ENCODE data around the gene TENM4.

DNA sequence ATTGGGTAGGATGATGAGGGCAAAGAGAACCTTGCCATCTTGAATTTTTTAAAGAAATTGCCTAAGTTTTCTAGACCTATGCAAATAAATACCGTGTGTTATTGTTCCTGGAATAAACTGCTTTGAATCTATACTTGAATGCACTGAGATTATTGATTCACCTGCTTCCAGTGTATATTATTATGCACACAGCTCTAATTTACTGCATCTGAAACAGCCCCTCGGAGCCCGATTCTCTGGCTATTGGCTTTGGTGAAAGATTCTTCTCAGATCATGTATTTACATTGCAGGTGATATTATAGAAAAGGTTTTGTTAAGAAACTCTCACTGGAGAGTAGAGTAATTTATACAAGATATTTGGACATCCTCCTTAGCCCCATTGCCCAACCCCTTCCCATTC lies 254.2 kb downstream of the TENM4 start:
- TF ChIP-seq HDAC2 (IDR thresholded peaks at IDR 0.05), result no peak
- TF ChIP-seq NR2C2 (IDR thresholded peaks at IDR 0.05; ENCODE audit: borderline replicate concordance, control insufficient read depth, insufficient read length, low read depth), result no peak
- TF ChIP-seq NRF1 (conservative IDR thresholded peaks at IDR 0.05; ENCODE audit: low read depth, low read length), result no peak
- no peak for TF ChIP-seq MTA3 (IDR thresholded peaks at IDR 0.05; ENCODE audit: borderline replicate concordance, low read length)
- TF ChIP-seq, protein P1, sequence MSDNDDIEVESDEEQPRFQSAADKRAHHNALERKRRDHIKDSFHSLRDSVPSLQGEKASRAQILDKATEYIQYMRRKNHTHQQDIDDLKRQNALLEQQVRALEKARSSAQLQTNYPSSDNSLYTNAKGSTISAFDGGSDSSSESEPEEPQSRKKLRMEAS (IDR thresholded peaks at IDR 0.05; ENCODE audit: low read depth, low read length), result no peak
- TF ChIP-seq, protein P2, sequence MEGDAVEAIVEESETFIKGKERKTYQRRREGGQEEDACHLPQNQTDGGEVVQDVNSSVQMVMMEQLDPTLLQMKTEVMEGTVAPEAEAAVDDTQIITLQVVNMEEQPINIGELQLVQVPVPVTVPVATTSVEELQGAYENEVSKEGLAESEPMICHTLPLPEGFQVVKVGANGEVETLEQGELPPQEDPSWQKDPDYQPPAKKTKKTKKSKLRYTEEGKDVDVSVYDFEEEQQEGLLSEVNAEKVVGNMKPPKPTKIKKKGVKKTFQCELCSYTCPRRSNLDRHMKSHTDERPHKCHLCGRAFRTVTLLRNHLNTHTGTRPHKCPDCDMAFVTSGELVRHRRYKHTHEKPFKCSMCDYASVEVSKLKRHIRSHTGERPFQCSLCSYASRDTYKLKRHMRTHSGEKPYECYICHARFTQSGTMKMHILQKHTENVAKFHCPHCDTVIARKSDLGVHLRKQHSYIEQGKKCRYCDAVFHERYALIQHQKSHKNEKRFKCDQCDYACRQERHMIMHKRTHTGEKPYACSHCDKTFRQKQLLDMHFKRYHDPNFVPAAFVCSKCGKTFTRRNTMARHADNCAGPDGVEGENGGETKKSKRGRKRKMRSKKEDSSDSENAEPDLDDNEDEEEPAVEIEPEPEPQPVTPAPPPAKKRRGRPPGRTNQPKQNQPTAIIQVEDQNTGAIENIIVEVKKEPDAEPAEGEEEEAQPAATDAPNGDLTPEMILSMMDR (IDR thresholded peaks at IDR 0.05 in 2 of 3, conservative IDR thresholded peaks at IDR 0.05 in 1 of 3; ENCODE audit: control insufficient read depth in 2 of 3, extremely low read depth in 1 of 3, insufficient read depth in 1 of 3, low read depth in 3 of 3, low read length in 3 of 3), result no peak
- TF ChIP-seq MEF2A (IDR thresholded peaks at IDR 0.05; ENCODE audit: insufficient read depth, low read depth, low read length), result no peak
- no peak for TF ChIP-seq KDM1A (IDR thresholded peaks at IDR 0.05; ENCODE audit: borderline replicate concordance)
- TF ChIP-seq, protein P3, sequence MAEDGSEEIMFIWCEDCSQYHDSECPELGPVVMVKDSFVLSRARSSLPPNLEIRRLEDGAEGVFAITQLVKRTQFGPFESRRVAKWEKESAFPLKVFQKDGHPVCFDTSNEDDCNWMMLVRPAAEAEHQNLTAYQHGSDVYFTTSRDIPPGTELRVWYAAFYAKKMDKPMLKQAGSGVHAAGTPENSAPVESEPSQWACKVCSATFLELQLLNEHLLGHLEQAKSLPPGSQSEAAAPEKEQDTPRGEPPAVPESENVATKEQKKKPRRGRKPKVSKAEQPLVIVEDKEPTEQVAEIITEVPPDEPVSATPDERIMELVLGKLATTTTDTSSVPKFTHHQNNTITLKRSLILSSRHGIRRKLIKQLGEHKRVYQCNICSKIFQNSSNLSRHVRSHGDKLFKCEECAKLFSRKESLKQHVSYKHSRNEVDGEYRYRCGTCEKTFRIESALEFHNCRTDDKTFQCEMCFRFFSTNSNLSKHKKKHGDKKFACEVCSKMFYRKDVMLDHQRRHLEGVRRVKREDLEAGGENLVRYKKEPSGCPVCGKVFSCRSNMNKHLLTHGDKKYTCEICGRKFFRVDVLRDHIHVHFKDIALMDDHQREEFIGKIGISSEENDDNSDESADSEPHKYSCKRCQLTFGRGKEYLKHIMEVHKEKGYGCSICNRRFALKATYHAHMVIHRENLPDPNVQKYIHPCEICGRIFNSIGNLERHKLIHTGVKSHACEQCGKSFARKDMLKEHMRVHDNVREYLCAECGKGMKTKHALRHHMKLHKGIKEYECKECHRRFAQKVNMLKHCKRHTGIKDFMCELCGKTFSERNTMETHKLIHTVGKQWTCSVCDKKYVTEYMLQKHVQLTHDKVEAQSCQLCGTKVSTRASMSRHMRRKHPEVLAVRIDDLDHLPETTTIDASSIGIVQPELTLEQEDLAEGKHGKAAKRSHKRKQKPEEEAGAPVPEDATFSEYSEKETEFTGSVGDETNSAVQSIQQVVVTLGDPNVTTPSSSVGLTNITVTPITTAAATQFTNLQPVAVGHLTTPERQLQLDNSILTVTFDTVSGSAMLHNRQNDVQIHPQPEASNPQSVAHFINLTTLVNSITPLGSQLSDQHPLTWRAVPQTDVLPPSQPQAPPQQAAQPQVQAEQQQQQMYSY (CRISPR knock-in tag; IDR thresholded peaks at IDR 0.05), result no peak
- TF ChIP-seq, protein P4, sequence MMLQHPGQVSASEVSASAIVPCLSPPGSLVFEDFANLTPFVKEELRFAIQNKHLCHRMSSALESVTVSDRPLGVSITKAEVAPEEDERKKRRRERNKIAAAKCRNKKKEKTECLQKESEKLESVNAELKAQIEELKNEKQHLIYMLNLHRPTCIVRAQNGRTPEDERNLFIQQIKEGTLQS (IDR thresholded peaks at IDR 0.05; ENCODE audit: borderline replicate concordance, extremely low read depth, low read depth, low read length), result no peak
- TF ChIP-seq, protein P5, sequence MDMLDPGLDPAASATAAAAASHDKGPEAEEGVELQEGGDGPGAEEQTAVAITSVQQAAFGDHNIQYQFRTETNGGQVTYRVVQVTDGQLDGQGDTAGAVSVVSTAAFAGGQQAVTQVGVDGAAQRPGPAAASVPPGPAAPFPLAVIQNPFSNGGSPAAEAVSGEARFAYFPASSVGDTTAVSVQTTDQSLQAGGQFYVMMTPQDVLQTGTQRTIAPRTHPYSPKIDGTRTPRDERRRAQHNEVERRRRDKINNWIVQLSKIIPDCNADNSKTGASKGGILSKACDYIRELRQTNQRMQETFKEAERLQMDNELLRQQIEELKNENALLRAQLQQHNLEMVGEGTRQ (IDR thresholded peaks at IDR 0.05; ENCODE audit: borderline replicate concordance, low read depth, low read length), result no peak
- TF ChIP-seq ESRRA (IDR thresholded peaks at IDR 0.05; ENCODE audit: low read length), result no peak
- no peak for TF ChIP-seq POLR2A (IDR thresholded peaks at IDR 0.05; ENCODE audit: low read depth, low read length)
